NCI-H510A treated with DMSO at 0.1 percent for 48 hours (cell line): ENCODE data around the gene SMCO4.
"Not testable (repeated sequence)": the region's sequence is repeated elsewhere in the genome, so short reads cannot be mapped to it uniquely, and the experiment has no call there.

Source experiments
- DNase-seq: peaks from one replicate; lab custom pipeline; 2025; lab: John Stamatoyannopoulos, UW

Gene SMCO4

GRCh38 chr11:93560199-93560932, 17.2 kb upstream of the SMCO4 start:
- no peak for DNase-seq

GRCh38 chr11:93559681-93560080, 16.5 kb upstream of the SMCO4 start:
- DNase-seq = no peak

DNA sequence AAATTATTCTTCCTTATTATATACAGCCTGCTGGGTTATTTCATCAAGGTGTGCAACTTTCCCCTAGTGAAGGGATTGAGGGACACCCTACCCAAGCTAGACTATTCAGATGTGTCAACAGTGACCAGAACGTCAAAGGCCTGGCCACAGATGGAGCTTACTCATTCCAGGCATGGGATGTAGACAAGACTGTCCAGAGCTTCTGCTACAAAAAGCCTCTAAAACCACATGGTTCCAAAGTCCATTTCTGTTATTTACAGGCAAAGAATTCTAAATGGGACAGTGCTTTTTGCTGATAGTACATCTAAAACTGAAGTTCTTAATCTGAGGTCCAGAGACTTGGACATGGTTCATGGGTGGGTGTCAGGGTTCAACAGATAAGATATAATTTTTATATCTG, 9.7 kb upstream of the SMCO4 start:
- DNase-seq = no peak

- no peak for DNase-seq
These were observed 6.8 kb upstream of the SMCO4 start for GRCh38 chr11:93549976-93550375.

GRCh38 chr11:93548679-93549319, 5.6 kb upstream of the SMCO4 start:
- DNase-seq = no peak

DNA sequence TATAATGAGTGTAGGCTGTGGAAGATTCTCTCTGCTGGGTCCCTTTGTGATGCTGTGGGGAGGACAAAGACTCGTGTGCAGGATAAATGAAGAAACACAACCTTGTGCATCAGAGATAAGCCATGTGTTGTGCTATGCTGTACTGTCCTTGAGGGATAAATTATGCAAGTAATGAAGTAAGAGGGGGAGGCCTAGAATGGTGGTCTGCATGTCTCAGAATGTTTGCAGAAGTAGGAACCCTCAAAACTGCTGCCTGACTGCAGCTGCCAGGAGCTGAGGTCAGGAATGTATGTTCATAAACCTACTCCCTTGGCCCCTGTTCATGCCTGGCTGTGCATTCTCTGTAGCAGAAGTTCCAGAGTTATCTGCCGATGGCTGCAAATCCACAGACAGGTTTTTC, 4.6 kb upstream of the SMCO4 start:
- DNase-seq = no peak

GRCh38 chr11:93547028-93547427, 3.8 kb upstream of the SMCO4 start:
- no peak for DNase-seq

GRCh38 chr11:93545566-93545965, 2.4 kb upstream of the SMCO4 start:
- DNase-seq = no peak

DNA sequence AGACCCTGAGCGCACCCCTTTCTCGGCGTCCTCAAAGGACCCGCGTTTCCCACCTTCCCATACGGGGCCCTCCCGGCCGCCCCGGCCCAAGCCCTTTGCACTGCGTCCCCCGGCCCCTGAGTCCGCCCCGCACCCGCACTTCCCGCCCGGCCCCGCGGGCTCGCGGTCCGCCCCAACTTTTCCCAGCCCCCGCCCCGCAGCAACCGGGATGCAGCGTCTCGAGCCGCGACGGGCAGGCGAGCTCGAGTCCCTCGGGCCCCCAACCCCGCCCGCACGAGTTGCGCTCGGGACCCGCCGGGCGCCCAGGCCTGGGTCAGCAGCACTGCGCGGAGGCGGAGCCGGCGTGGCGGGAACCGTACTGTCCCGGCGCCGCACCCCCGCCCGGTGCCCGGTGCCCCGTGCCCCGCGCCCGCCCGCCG, 371 bp downstream of the SMCO4 start:
- no peak for DNase-seq

GRCh38 chr11:93541884-93542810, 1.0 kb downstream of the SMCO4 start:
- peak; percentile 60 for DNase-seq

GRCh38 chr11:93540896-93541553, 2.2 kb downstream of the SMCO4 start:
- no peak for DNase-seq

DNA sequence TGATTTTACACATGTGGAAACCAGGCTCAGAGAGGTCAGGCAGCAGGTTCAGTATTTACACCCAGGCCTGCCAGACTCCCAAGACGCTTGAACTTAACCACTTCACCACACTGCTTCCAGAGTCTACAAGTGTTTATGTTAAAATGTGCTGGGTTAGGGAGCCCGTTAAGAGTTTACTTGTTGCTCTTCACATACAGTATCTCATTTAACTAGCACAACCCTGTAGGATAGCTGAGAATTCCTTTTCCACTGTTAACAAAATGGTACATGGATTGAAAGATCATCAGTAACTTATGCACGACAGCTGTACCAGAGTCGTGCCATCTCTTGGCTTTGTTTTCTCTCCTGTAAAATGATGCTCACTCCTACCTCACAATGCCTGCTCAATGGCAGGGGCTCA, 2.9 kb downstream of the SMCO4 start:
- DNase-seq = peak; percentile 24

DNA sequence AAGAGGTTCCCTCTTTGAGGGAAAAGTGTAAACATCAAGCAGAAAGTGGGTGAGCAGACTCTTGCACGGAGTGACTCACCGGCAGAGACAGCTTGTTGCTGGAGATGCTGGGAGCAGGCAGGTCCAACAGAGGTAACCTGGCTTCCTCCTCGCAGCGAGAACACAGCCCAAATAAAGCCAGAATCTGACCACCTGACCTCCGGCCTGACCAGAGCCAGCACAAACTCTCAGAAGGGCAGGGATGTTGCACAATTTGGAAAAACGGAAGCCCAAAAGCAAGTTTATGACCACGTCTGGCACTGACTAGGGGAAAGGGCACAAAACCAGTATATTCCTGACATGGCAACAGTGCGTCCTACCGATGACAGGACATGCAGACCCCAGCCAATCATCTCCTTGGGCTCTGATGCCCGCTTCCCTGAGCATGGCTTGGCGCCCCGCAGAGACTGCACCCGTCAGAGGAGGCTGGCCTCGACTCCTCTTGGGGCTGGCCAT, 5.4 kb downstream of the SMCO4 start:
- DNase-seq = peak; percentile 17

DNA sequence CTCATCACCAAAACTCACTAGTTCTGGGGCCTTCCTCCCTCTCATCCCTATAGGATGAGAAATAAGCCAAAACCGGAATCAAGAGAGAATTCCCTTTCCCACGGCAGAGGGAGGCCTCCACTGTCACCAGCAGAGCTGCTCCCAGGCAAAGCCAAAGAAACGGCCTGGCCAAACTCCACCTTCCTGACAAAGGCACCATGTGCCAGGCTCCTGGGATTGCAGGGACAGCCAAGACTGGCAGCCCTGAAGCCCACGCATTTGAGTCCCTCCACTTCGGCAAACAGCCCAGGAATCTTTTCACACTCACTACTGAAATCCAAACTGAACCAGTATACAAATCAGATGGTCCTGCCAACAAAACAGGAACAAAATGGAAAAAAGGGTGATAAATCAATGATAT, 6.1 kb downstream of the SMCO4 start:
- DNase-seq = peak; percentile 15

GRCh38 chr11:93536101-93536861, 6.9 kb downstream of the SMCO4 start:
- no peak for DNase-seq

DNA sequence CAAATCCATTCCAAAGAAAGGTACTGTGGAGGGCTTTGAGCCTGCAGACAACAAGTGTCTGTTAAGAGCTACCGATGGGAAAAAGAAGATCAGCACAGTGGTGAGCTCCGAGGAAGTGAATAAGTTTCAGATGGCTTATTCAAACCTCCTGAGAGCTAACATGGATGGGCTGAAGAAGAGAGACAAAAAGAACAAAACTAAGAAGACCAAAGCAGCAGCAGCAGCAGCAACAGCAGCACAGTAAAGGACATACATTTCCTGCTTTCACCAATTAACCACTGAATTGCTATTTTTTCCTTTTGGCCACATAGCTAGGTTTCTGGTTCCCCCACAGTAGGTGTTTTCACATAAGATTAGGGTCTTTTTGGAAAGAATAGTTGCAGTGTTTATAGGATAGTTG, 7.6 kb downstream of the SMCO4 start:
- not testable (repeated sequence) for DNase-seq

- no peak for DNase-seq
These were observed 10.4 kb downstream of the SMCO4 start for GRCh38 chr11:93532806-93533205.

DNA sequence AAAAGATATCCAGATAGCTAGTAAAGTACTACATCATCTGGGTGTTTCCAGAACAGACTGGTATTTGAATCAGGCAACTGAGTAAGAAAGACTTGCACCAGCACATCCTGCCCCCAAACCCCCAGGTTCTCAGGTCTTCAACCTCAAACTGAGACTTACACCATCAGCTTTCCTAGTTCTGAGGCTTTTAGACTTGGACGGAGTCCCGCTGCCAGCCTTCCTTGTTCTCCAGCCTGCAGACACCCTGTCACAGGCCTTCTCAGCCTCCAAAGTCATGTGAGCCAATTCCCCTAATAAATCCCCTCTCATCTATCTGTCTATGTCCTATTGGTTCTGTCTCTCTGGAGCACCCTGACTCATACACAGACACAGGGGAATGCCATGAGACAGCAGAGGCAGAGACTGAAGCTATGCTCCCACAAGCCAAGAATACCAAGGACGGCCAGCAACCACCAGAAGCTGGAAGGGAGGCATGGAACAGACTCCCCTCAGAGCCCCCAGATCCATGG, 10.9 kb downstream of the SMCO4 start:
- no peak for DNase-seq

GRCh38 chr11:93530468-93530826, 12.7 kb downstream of the SMCO4 start:
- no peak for DNase-seq

DNA sequence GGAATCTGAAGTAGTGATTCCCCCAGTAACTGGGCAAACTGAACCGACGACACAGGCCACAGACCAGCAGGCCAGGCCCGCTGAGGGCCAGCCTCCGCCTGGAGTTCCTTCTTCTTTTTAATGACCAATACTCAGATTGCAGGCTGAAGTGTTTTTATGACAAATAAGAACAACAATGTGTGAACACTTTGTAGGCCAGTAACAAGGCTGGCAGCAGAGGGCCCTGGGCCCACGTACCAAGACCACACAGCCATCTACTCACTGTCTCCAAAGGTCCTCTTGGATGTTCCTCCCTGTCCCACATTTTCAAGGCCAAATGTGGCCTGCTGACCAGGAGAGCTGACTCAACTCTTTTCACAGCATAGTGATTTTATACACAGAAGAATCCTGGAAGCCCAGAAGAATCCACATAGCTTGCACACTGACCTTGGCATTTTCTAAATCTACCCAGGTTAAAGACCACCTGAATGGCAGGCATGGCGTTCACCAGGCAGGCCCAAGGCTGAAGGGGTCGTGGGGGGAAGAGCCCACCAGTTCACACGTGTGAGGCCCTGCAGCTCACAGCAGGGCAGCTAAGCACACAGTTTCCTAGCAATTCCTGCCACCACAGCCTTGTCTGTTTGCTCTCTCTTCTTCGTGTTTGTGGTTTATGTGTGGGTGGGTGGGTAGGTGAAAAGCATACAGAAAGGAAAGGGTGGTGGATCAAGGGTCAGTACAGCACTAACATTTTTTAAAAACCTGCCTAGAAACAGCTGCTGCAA, 13.3 kb downstream of the SMCO4 start:
- no peak for DNase-seq
